Activated CD4-positive, alpha-beta T cell treated with anti-CD3 and anti-CD28 coated beads, Interleukin-2, amount 50 U/mL, for 16 hours (primary cell): Measurements from ENCODE around the gene DPP9.

ENCODE experiments used
- DNase-seq: peaks from one replicate; pipeline ENCODE4 v3.0.0-alpha.2; 2020

DPP9 gene

DNA sequence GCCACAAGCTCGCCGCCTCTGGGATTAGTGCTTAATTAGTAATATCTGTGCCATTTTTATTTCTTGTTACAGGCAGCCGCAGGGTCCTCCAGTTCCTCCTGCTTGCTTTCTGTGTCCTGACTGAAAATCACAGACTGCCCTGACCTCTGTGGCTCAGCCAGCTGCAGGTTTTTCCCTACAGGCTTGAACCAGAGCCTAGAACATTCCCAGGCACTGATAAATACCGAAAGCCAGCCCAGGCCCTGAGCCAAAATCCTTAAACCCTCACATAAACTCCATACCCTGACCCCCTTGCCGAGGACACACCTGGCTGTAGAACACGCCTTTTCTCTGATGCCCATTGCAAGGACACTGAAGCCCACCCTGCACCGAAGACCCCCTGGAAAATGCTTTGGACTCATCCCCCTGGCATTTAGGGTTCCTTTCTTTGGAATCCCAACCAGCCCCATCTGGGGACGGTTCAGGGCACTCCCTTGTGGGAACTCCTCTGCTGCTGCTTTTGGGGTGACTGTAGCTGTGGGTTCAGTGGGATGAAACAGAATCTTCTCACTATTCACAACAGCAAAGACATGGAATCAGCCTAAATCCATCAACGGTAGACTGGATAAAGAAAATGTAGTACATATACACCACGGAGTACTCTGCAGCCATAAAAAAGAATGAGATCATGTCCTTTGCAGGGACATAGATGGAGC is 15.5 kb downstream of the DPP9 start:
- no peak for DNase-seq

GRCh38 chr19:4707322-4707721 is 16.3 kb downstream of the DPP9 start:
- no peak for DNase-seq

- no peak for DNase-seq
Measured at GRCh38 chr19:4705413-4706131, 18.1 kb downstream of the DPP9 start.

DNA sequence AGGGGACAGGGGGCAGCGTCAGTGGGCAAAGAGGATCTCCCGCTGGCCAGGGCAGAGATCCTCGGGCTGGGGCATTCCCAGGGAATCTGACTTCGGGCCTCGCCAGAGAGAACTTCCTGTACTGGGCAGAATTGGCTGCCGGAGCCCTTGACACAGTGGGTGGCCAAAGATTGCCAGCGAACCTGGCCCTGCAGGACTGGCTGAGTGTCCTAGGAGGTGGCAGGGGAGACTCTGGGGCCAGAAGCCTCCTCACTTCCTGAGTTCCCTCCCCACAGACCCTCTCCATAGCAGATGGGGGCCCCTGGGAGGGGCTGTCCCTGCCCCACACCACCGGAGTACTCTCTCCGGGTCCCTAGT is 19.3 kb downstream of the DPP9 start:
- DNase-seq, result no peak

DNA sequence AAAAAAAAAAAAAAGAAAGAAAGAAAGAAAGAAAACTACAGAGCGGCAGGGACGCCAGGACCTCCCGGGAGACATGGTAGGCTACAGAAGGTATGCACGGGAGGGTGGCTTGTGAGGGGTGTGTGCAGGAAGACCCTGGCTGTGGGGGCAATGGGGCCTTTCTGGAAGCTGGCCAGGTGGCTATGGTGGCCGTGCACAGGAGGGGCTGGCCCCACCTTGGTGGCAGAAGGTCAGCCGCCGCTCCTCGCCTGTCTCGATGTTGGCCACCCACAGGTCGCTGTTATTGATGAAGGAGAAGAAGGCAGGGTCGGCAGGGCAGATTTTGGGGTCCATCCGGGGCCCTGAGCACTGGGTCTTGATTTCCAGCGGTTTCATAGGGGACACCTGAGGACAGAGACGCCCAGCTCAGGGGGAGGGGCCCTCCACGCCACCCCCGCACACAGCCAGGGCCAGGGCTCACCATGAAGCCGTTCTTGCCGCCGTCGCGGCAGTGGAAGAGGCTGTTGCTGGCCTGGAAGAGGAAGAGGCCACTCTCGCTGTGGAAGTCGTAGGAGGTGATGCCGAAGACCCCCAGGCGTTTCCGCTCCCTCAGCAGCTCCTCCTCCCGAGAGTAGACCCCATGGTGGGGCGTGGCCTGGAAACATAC is 19.8 kb downstream of the DPP9 start:
- DNase-seq, result no peak

DNA sequence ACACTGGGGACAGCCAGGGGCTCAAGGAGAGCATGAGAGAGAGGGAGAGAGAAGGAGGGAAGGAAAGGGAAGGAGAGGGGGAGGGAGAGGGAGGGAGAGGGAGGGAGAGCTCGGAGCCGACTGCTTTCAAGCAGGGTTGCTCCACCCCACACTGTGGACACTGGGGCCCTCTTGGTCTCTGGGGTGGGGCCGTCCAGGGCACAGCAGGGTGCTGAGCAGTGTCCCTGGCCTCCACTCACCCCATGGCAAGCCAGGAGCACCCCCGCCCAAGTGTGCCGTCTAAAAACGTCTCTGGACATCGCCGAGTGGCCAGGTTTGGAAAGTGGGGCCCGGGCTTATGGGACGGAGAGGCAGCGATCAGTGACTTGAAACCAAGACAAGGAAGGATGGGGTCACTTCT is 20.9 kb downstream of the DPP9 start:
- no peak for DNase-seq

DNA sequence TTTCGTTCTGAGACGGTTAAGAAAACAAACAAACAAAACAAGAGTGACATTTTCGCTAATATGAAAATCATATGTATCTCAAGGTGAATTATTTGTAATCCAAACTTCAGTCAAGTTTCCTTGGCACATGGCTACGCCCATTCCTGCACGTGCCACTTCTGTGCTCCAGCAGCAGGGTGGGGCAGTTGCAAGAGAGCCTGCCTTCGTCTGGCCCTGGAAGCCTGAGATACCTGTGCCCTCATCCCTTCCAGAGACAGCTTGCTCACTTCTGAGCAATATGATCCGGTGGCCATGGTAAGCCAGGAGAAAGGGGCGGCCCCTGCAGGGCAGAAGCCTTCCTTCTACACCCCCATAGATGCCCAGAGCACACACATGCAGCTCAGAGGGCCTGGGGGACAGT is 22.1 kb downstream of the DPP9 start:
- DNase-seq, result no peak

GRCh38 chr19:4700693-4700970 is 23.0 kb downstream of the DPP9 start:
- DNase-seq, result no peak

DNA sequence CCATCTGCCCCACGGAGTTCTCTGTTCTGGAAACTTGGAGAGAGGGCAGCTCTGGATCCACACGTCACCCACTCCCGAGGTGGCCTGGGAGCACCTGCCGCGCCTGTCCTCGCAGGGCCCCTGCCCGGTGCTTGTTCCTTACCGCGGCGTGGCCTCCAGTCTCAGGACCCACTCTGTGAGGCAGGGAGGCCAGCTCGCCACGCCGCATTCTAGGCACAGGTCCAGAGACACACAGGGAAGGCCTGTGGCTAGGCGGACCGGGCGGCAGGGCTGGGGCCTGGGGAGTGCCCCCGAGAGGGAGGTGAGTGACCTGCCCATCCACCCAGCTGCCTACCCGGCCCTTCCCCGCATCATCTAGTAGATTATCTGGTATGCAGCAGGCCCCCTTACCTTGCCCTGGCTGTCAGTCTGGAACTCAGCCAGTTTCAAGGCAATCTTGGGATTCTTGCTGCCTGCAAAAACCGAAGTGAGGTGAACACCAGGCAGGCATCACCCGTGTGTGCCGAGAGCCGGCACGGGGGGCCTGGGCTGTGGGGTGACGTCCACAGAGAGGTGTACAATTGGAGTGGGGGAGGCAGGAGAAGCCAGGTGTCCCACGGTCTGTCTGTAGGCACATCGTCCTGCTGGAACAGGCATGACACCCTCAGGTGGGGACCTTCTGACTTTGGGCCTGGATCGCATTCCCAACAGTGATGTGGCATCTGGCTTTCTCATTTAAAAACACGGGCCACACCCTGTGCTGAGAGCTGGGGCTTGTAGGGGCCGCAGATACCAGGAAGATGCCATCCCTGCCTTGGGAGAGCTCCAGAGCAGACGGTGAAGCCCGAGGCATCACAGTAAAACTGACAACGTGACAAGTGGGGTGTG is 23.6 kb downstream of the DPP9 start:
- DNase-seq, result no peak

DNA sequence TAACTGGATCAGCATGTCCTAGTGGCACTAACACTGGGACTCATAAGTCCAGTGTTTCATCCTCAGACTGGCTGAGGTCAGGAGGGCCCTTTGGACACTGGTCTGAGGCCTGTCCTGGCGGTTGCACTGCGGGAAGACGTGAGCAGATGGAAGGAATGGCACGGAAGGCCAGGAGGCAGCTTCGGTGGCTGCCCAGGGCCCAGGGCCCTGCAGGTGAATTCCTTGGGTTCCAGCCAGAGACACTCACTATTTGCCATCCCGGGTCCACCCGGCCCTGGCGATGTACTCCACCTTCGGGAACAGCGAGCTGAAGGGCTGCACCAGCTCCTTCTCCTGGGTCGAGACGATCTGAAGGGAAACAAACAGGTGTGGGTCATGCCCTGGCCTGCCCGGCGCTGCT is 26.3 kb downstream of the DPP9 start:
- no peak for DNase-seq

- DNase-seq, result no peak
Measured at GRCh38 chr19:4695224-4695731, 28.4 kb downstream of the DPP9 start.

GRCh38 chr19:4694211-4694987 is 29.2 kb downstream of the DPP9 start:
- DNase-seq, result no peak

- no peak for DNase-seq
Measured at GRCh38 chr19:4693471-4694121, 30.0 kb downstream of the DPP9 start.

- no peak for DNase-seq
Measured at GRCh38 chr19:4693078-4693350, 30.6 kb downstream of the DPP9 start.

DNA sequence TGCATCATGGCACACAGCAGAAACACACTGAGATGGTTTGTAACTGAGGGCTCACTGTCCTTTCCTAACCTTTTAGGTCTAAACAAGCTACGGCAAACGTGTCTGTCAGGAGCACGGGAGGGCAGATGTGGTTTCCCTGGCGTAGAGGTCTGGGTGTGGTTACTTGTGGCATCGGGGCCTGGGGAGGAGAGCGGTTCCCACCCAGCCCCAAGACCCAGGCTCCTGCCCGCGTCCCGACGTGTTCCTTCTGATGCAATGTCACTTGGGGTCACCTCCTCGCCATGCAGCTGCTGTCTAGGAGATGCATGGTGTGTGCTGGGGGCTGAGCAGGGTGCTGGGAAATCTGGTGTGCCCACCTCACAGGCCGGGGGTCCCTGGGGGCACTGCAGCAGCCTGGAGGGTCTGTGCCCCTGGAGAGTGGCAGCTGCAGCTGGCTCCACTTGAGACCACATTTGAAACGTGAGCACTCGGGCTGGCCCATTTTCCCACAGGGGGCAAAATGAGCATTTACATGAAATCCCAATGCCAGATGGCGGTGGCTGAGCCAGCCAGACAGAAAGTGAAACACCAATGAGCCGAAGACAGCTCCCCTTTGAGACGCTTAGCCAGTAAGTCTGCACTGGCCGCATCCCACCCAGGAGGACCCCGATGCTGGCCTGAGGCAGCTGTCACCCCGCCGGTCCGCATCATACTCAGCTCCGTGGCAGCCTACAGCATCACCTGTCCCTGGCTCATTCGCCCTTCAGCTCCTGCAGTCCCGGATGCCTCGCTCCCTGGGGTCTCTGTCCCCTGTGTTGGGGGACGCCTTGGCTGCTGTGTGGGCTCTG is 31.2 kb downstream of the DPP9 start:
- no peak for DNase-seq

DNA sequence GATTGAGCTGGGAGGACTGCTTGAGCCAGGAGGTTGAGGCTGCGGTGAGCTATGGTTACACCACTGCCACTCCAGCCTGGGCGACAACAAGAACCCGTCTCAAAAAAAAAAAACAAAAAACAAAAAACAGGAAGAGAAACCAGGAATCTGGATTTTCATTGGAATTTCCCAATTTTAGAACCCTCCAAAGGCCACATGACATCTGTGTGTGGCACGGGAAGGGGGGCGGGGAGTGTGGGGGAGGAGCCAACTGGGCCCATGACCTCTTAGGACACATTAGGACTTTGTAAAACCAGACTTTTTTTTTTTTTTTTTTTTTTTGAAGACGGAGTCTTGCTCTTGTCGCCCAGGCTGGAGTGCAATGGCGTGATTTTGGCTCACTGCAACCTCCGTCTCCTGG is 32.3 kb downstream of the DPP9 start:
- no peak for DNase-seq

DNA sequence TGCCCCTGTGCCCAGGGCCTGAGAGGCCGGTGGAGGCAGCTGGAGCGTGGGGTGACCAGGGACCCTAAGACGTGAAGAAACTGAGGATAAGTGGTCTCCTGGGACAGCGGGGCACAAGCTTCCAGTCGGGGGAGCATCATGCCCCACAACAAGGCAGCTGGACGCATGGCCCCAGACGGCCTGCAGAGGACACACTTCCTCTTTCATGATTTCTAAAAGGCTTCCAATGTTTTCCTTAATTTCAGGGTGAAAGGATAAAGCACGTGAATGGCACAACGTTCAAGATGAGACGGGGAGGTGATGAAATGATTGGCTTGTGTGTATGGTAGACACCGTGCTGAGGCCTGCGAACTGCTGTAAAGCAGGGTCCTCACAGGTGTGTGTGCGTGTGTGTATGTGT is 33.3 kb downstream of the DPP9 start:
- no peak for DNase-seq

DNA sequence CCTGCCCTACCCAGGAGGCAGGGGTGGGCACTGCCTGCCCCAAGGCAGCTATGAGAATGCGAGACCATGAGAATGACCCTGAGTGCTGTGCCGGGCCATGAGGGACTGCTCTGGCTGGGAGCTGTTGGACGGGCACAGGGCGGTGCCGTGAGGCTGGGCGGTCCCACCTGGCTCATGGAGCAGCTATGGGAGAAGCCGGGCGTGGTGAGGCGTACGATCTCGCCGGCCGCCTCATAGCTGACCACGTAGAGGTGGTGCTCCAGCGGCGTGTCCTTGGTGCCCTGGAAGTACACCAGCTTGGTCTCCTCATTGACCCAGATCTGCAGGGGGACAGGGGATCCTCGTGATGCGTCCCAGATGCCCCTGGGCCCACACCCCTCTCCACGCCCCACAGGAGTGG is 34.2 kb downstream of the DPP9 start:
- no peak for DNase-seq

DNA sequence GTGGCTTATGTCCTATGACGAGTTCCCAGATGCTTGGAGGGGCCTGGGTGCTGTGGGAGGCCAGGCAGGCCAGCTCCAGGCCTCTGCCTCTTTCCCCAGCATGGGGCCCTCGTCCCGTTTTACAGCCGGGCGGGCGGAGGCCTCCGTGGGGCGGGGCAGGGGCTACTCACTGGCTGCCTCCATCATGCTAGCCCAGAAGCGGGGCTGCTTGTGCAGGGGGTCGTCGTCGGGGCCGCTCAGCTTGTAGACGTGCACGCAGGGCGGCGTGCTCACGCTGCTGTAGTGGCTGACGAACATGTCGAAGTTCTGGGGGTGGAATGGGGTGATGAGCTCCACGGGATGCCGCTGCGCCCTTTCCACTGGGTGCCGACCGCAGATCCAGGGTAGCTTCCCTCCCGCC is 35.1 kb downstream of the DPP9 start:
- DNase-seq, result no peak

DNA sequence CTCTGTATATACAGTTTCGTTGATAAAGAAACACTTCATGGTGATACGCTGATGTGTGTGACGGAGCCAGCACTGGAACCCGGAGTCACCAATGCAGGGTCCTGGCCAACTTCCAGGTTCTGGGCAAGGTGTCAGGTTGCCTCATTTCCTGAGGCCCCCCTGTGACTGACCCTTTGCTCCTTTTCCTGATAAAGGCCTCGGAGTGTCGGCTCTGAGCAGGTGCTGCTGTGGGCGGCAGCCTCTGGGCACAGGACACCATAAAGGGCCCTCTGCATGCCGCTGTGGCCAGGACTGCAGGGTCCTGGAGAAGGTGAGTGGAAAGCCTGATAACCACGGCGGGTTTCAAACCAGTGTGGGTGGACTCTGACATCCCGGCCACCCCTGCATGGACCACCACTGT is 36.2 kb downstream of the DPP9 start:
- DNase-seq, result no peak

GRCh38 chr19:4686700-4687099 is 36.9 kb downstream of the DPP9 start:
- no peak for DNase-seq
